WTC11 (cell line): ENCODE data around the gene KNG1. TPM values are rescaled to one million over a fixed set of nuclear protein-coding genes. Genes with fewer than 3 reads are reported as not detected.

Experiments
- ATAC-seq: fragments of 200-7000 bp; cut with Tn5 transposase; 2 replicates; pipeline ENCODE4 v1.10.0; 2021; ENCODE audit warnings: mild to moderate bottlenecking, moderate library complexity
- CTCF ChIA-PET: fragments of 300-600 bp; sonication (Branson Sonifier 250); formaldehyde crosslinking; loops from one replicate; lab custom pipeline; 2021; ENCODE audit warnings: antibody characterized with exemption; lab: Charles Lee
- POLR2A ChIA-PET: fragments of 350-600 bp; sonication (Branson Sonifier 250); formaldehyde crosslinking; loops from one replicate; lab custom pipeline; 2021; ENCODE audit warnings: antibody characterized with exemption; lab: Charles Lee
- DNase-seq: peaks from one replicate; pipeline ENCODE4 v3.0.0; 2021; ENCODE audit warnings: low spot score
- H3K27ac Mint-ChIP-seq: 2 replicates; pipeline ENCODE4 v1.8.0; 2021; ENCODE audit warnings: mixed read lengths
- H3K27me3 Mint-ChIP-seq: 2 replicates; pipeline ENCODE4 v1.8.0; 2021; ENCODE audit warnings: low read depth, mild to moderate bottlenecking, moderate library complexity, mixed read lengths
- H3K36me3 Mint-ChIP-seq: 2 replicates; pipeline ENCODE4 v1.8.0; 2021; ENCODE audit warnings: mixed read lengths
- H3K4me1 Mint-ChIP-seq: 2 replicates; pipeline ENCODE4 v1.8.0; 2022; ENCODE audit warnings: mixed read lengths
- H3K4me3 Mint-ChIP-seq: 2 replicates; pipeline ENCODE4 v1.8.0; 2021; ENCODE audit warnings: mild to moderate bottlenecking, moderate library complexity, mixed read lengths
- H3K9me3 Mint-ChIP-seq: 2 replicates; pipeline ENCODE4 v1.8.0; 2021; ENCODE audit warnings: mixed read lengths
- ATF2 ChIP-seq: sonication (generic); formaldehyde crosslinking; IDR thresholded peaks from 2 replicates; pipeline ENCODE4 v1.8.1; 2022; ENCODE audit warnings: low read depth, missing genetic modification reagents, borderline replicate concordance
- CREM ChIP-seq: sonication (generic); formaldehyde crosslinking; IDR thresholded peaks from 2 replicates; pipeline ENCODE4 v1.8.1; 2022; ENCODE audit warnings: mild to moderate bottlenecking, missing genetic modification reagents, moderate library complexity
- ELF4 ChIP-seq: sonication (generic); formaldehyde crosslinking; IDR thresholded peaks from 2 replicates; pipeline ENCODE4 v1.8.1; 2022; ENCODE audit warnings: low read depth, mild to moderate bottlenecking, moderate library complexity, missing genetic modification reagents
- EMX1 ChIP-seq: fragments of 250-450 bp; sonication (Bioruptor Pico); IDR thresholded peaks from 2 replicates; pipeline ENCODE4 v1.8.0; 2021; ENCODE audit warnings: mild to moderate bottlenecking
- ESRRA ChIP-seq: sonication (generic); formaldehyde crosslinking; IDR thresholded peaks from 2 replicates; pipeline ENCODE4 v1.8.1; 2022; ENCODE audit warnings: mild to moderate bottlenecking, missing genetic modification reagents, borderline replicate concordance
- FOXK1 ChIP-seq: sonication (generic); formaldehyde crosslinking; IDR thresholded peaks from 2 replicates; pipeline ENCODE4 v1.8.0; 2022; ENCODE audit warnings: mild to moderate bottlenecking, moderate library complexity, missing genetic modification reagents
- FOXP1 ChIP-seq: sonication (generic); formaldehyde crosslinking; IDR thresholded peaks from 2 replicates; pipeline ENCODE4 v1.8.0; 2022; ENCODE audit warnings: missing genetic modification reagents, mild to moderate bottlenecking, moderate library complexity, borderline replicate concordance
- GRHL2 ChIP-seq: fragments of 250-450 bp; sonication (Bioruptor Pico); IDR thresholded peaks from 2 replicates; pipeline ENCODE4 v1.8.0; 2022; ENCODE audit warnings: mild to moderate bottlenecking, moderate library complexity; ENCODE audit not compliant: insufficient replicate concordance, severe bottlenecking
- JAZF1 ChIP-seq: fragments of 250-450 bp; sonication (Bioruptor Pico); IDR thresholded peaks from 2 replicates; pipeline ENCODE4 v1.9.0; 2021; ENCODE audit warnings: moderate library complexity, mild to moderate bottlenecking, inconsistent platforms
- MXD4 ChIP-seq: fragments of 250-450 bp; sonication (Bioruptor Pico); IDR thresholded peaks from 2 replicates; pipeline ENCODE4 v1.8.0; 2021; ENCODE audit warnings: mild to moderate bottlenecking, moderate library complexity, borderline replicate concordance
- PRRX2 ChIP-seq: fragments of 250-450 bp; sonication (Bioruptor Pico); IDR thresholded peaks from 2 replicates; pipeline ENCODE4 v1.8.0; 2021; ENCODE audit warnings: mild to moderate bottlenecking
- SP1 ChIP-seq: sonication (generic); formaldehyde crosslinking; conservative IDR thresholded peaks from 2 replicates; pipeline ENCODE4 v1.8.1; 2022; ENCODE audit warnings: missing genetic modification reagents
- TP53 ChIP-seq: sonication (generic); formaldehyde crosslinking; IDR thresholded peaks from 2 replicates; pipeline ENCODE4 v1.8.1; 2023; ENCODE audit warnings: mild to moderate bottlenecking, missing genetic modification reagents
- ZNF121 ChIP-seq: sonication (generic); formaldehyde crosslinking; IDR thresholded peaks from 2 replicates; pipeline ENCODE4 v1.8.0; 2023; ENCODE audit warnings: missing genetic modification reagents
- ZNF219 ChIP-seq: sonication (generic); formaldehyde crosslinking; IDR thresholded peaks from 2 replicates; pipeline ENCODE4 v1.8.0; 2023; ENCODE audit warnings: missing genetic modification reagents, mild to moderate bottlenecking, borderline replicate concordance
- total RNA-seq: library from RNA; stranded (reverse); gene quantifications from 3 replicates; pipeline ENCODE4 v1.2.3, GENCODE V29; 2021
- TF ChIP-seq, protein P1 (sequence below): sonication (generic); formaldehyde crosslinking; IDR thresholded peaks from 2 replicates; pipeline ENCODE4 v1.8.0; 2022; ENCODE audit warnings: mild to moderate bottlenecking, missing genetic modification reagents
- TF ChIP-seq, protein P2 (sequence below): sonication (generic); formaldehyde crosslinking; IDR thresholded peaks from 2 replicates; pipeline ENCODE4 v1.8.1; 2022; ENCODE audit warnings: mild to moderate bottlenecking, missing genetic modification reagents, moderate library complexity, borderline replicate concordance
- TF ChIP-seq, protein P3 (sequence below): fragments of 250-450 bp; sonication (Bioruptor Pico); IDR thresholded peaks from 2 replicates; pipeline ENCODE4 v1.8.0; 2021; ENCODE audit warnings: mild to moderate bottlenecking
- TF ChIP-seq, protein P4 (sequence below): sonication (generic); formaldehyde crosslinking; conservative IDR thresholded peaks from 2 replicates; pipeline ENCODE4 v1.8.1; 2022; ENCODE audit warnings: mild to moderate bottlenecking, missing genetic modification reagents
- TF ChIP-seq, protein P5 (sequence below): sonication (generic); formaldehyde crosslinking; IDR thresholded peaks from 2 replicates; pipeline ENCODE4 v1.8.0; 2023; ENCODE audit warnings: missing genetic modification reagents, mild to moderate bottlenecking, borderline replicate concordance

The KNG1 gene
- total RNA-seq, 1 experiment from 2014 or later, result 0.13 TPM

DNA sequence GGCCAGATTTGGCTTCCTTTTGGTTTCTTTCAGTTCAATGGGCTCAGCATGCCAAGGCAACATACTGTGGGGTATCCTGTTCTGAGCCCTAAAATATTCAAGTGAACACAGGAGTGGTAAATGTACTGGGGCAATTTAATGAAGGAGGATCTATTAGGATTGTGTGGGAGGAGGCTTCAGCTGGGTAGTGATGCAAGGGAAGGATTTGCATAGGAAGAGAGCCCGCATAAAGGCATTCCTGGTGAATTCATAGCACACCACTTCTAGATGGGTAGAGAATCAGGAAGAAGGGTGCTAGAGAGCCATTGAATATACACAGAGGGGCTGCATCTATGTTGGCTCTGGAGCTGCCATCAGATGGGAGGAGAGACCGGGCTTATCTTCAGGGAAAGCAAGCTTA lies 20.6 kb upstream of the KNG1 start:
- Mint-ChIP-seq H3K4me1 (0 out of 2 replicates have a peak, but pooled peaks cover 3% of the 10 kb centered on the region), H3K9me3 (peaks cover 7% of the 10 kb centered on the region), H3K27ac (no peak overlapping the region), H3K36me3 (no peaks in the 10 kb centered on the region), H3K27me3 (no peaks in the 10 kb centered on the region), H3K4me3 (no peak overlapping the region)
- TF ChIP-seq ZNF219 (CRISPR knock-in tag) (no peak), ESRRA (CRISPR knock-in tag) (no peak), CREM (CRISPR knock-in tag) (no peak), GRHL2 (CRISPR knock-in tag) (no peak), SP1 (CRISPR knock-in tag) (no peak), MXD4 (CRISPR knock-in tag) (no peak)
- TF ChIP-seq, protein P1, sequence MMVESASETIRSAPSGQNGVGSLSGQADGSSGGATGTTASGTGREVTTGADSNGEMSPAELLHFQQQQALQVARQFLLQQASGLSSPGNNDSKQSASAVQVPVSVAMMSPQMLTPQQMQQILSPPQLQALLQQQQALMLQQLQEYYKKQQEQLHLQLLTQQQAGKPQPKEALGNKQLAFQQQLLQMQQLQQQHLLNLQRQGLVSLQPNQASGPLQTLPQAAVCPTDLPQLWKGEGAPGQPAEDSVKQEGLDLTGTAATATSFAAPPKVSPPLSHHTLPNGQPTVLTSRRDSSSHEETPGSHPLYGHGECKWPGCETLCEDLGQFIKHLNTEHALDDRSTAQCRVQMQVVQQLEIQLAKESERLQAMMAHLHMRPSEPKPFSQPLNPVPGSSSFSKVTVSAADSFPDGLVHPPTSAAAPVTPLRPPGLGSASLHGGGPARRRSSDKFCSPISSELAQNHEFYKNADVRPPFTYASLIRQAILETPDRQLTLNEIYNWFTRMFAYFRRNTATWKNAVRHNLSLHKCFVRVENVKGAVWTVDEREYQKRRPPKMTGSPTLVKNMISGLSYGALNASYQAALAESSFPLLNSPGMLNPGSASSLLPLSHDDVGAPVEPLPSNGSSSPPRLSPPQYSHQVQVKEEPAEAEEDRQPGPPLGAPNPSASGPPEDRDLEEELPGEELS (CRISPR knock-in tag), result no peak
- POLR2A ChIA-PET, result no interaction called here
- ATAC-seq, result no peak
- no peak for DNase-seq
- CTCF ChIA-PET, result interaction anchor here (0.9 to 1.8 kb wide), 2 partner anchors 43 to 82 kb away, joined by 3 to 7 read pairs; no protein-coding TSS in a partner anchor

- no peak for TF ChIP-seq ESRRA (CRISPR knock-in tag)
- TF ChIP-seq, protein P1 (CRISPR knock-in tag), result no peak
- TF ChIP-seq PRRX2 (CRISPR knock-in tag), result no peak
- TF ChIP-seq TP53 (CRISPR knock-in tag), result no peak
- no peak for TF ChIP-seq FOXK1 (CRISPR knock-in tag)
- no peak for TF ChIP-seq FOXP1 (CRISPR knock-in tag)
- TF ChIP-seq, protein P2, sequence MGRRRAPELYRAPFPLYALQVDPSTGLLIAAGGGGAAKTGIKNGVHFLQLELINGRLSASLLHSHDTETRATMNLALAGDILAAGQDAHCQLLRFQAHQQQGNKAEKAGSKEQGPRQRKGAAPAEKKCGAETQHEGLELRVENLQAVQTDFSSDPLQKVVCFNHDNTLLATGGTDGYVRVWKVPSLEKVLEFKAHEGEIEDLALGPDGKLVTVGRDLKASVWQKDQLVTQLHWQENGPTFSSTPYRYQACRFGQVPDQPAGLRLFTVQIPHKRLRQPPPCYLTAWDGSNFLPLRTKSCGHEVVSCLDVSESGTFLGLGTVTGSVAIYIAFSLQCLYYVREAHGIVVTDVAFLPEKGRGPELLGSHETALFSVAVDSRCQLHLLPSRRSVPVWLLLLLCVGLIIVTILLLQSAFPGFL, result no peak
- TF ChIP-seq EMX1 (CRISPR knock-in tag), result no peak
- TF ChIP-seq ATF2 (CRISPR knock-in tag), result no peak
- no peak for TF ChIP-seq ZNF121 (CRISPR knock-in tag)
- no peak for TF ChIP-seq JAZF1 (CRISPR knock-in tag)
- TF ChIP-seq, protein P3, sequence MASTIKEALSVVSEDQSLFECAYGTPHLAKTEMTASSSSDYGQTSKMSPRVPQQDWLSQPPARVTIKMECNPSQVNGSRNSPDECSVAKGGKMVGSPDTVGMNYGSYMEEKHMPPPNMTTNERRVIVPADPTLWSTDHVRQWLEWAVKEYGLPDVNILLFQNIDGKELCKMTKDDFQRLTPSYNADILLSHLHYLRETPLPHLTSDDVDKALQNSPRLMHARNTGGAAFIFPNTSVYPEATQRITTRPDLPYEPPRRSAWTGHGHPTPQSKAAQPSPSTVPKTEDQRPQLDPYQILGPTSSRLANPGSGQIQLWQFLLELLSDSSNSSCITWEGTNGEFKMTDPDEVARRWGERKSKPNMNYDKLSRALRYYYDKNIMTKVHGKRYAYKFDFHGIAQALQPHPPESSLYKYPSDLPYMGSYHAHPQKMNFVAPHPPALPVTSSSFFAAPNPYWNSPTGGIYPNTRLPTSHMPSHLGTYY, result no peak
- TF ChIP-seq, protein P4, sequence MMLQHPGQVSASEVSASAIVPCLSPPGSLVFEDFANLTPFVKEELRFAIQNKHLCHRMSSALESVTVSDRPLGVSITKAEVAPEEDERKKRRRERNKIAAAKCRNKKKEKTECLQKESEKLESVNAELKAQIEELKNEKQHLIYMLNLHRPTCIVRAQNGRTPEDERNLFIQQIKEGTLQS, result no peak
- TF ChIP-seq ELF4 (CRISPR knock-in tag), result no peak
- TF ChIP-seq, protein P5, sequence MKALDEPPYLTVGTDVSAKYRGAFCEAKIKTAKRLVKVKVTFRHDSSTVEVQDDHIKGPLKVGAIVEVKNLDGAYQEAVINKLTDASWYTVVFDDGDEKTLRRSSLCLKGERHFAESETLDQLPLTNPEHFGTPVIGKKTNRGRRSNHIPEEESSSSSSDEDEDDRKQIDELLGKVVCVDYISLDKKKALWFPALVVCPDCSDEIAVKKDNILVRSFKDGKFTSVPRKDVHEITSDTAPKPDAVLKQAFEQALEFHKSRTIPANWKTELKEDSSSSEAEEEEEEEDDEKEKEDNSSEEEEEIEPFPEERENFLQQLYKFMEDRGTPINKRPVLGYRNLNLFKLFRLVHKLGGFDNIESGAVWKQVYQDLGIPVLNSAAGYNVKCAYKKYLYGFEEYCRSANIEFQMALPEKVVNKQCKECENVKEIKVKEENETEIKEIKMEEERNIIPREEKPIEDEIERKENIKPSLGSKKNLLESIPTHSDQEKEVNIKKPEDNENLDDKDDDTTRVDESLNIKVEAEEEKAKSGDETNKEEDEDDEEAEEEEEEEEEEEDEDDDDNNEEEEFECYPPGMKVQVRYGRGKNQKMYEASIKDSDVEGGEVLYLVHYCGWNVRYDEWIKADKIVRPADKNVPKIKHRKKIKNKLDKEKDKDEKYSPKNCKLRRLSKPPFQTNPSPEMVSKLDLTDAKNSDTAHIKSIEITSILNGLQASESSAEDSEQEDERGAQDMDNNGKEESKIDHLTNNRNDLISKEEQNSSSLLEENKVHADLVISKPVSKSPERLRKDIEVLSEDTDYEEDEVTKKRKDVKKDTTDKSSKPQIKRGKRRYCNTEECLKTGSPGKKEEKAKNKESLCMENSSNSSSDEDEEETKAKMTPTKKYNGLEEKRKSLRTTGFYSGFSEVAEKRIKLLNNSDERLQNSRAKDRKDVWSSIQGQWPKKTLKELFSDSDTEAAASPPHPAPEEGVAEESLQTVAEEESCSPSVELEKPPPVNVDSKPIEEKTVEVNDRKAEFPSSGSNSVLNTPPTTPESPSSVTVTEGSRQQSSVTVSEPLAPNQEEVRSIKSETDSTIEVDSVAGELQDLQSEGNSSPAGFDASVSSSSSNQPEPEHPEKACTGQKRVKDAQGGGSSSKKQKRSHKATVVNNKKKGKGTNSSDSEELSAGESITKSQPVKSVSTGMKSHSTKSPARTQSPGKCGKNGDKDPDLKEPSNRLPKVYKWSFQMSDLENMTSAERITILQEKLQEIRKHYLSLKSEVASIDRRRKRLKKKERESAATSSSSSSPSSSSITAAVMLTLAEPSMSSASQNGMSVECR (CRISPR knock-in tag), result no peak
- CTCF ChIA-PET, result interaction anchor here (1.8 kb wide), 1 partner anchor 83 kb away, joined by 7 read pairs; no protein-coding TSS in a partner anchor
- Mint-ChIP-seq H3K4me1 (peaks cover 10% of the 10 kb centered on the region), H3K36me3 (no peaks in the 10 kb centered on the region), H3K27ac (no peak overlapping the region), H3K4me3 (no peak overlapping the region), H3K9me3 (no peaks in the 10 kb centered on the region), H3K27me3 (no peaks in the 10 kb centered on the region)
- ATAC-seq (no peak), DNase-seq (no peak)
- POLR2A ChIA-PET, result no interaction called here
Observed at GRCh38 chr3:186697510-186697909, 19.6 kb upstream of the KNG1 start.
